ENCODE results near the gene TREH.
"Not testable (repeated sequence)": the region's sequence is repeated elsewhere in the genome, so short reads cannot be mapped to it uniquely, and the experiment has no call there.

Gene TREH

GRCh38 chr11:118696673-118697226 is 17.3 kb upstream of the TREH start:
- DNase-seq (ENCODE audit: low read depth in 4 of 4, low spot score in 1 of 4), result no peak

GRCh38 chr11:118694771-118695170 is 15.3 kb upstream of the TREH start:
- no peak for DNase-seq (ENCODE audit: low read depth in 4 of 4, low spot score in 1 of 4)

GRCh38 chr11:118694185-118694584 is 14.7 kb upstream of the TREH start:
- no peak for DNase-seq (ENCODE audit: low read depth in 4 of 4, low spot score in 1 of 4)

- DNase-seq (ENCODE audit: low read depth in 4 of 4, low spot score in 1 of 4), result peak in 2 of 4 experiments; percentile 30 to 42
Observed at GRCh38 chr11:118691926-118692830, 12.7 kb upstream of the TREH start.

GRCh38 chr11:118690553-118691304 is 11.3 kb upstream of the TREH start:
- no peak for DNase-seq (ENCODE audit: low read depth in 4 of 4, low spot score in 1 of 4)

GRCh38 chr11:118689852-118690552 is 10.6 kb upstream of the TREH start:
- DNase-seq (ENCODE audit: low read depth in 4 of 4, low spot score in 1 of 4), result peak; percentile 50 to 80 (median 66)

- no peak for DNase-seq (ENCODE audit: low read depth in 4 of 4, low spot score in 1 of 4)
Observed at GRCh38 chr11:118689503-118689851, 10.0 kb upstream of the TREH start.

DNA sequence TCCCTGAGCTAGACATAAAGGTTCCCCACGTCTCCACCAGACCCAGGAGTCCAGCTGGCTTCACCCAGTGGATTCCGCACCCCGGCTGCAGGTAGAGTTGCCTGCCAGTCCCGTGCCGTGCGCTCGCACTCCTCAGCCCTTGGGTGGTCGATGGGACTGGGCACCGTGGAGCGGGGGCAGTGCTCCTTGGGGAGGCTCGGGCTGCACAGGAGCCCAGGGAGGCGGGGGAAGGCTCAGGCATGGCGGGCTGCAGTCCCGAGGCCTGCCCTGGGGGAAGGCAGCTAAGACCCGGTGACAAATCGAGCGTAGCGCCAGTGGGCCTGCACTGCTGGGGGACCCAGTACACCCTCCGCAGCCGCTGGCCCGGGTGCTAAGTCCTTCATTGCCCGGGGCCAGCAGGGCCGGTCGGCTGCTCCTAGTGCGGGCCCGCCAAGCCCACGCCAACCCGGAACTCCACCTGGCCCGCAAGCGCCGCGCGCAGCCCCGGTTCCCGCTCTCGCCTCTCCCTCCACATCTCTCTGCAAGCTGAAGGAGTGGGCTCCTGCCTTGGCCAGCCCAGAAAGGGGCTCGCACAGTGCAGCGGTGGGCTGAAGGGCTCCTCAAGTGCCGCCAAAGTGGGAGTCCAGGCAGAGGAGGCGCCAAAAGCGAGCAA is 9.5 kb upstream of the TREH start:
- no peak for DNase-seq (ENCODE audit: low read depth in 4 of 4, low spot score in 1 of 4)

GRCh38 chr11:118688339-118688738 is 8.9 kb upstream of the TREH start:
- DNase-seq (ENCODE audit: low read depth in 4 of 4, low spot score in 1 of 4), result not testable (repeated sequence)

GRCh38 chr11:118687906-118688305 is 8.5 kb upstream of the TREH start:
- no peak for DNase-seq (ENCODE audit: low read depth in 4 of 4, low spot score in 1 of 4)

GRCh38 chr11:118684187-118684586 is 4.7 kb upstream of the TREH start:
- DNase-seq (ENCODE audit: low read depth in 4 of 4, low spot score in 1 of 4), result no peak

GRCh38 chr11:118682939-118683338 is 3.5 kb upstream of the TREH start:
- DNase-seq (ENCODE audit: low read depth in 4 of 4, low spot score in 1 of 4), result not testable (repeated sequence)

DNA sequence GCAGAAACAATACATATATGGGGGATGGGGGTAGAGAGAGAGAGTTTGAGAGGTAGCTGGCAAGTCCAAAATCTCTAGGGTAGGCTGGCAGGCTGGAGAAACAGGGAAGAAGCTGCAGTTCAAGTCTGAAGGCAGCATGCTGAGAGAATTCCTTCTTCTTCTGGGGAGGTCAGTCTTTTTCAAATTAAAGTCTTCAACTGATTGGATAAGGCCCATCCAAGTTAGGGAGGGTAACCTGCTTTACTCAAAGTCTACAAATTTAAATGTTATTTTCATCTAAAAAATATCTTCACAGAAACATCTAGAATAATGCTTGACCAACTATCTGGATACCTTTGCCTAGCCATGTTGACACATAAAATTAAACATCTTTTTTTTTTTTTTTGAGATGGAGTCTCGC is 2.9 kb upstream of the TREH start:
- DNase-seq (ENCODE audit: low read depth in 4 of 4, low spot score in 1 of 4), result no peak

DNA sequence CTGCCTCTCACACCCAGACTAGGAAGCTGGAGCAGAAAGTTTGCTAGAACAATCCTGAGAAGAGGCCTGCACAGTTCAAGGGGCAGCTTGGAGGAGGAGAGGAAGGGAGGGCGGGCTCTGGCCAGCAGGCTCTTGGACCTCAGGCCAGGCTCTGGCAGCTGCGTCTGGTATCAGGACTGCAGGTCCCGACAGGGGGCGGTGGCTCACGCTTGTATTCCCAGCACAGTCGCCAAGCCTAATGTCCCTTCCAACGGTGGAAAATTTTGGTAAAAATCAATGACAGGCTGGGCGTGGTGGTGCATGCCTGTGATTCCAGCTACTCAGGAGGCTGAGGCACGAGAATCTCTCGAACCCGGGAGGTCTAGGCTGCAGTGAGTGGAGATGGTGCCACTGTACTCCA is 542 bp downstream of the TREH start:
- DNase-seq (ENCODE audit: low read depth in 4 of 4, low spot score in 1 of 4), result not testable (repeated sequence)

DNA sequence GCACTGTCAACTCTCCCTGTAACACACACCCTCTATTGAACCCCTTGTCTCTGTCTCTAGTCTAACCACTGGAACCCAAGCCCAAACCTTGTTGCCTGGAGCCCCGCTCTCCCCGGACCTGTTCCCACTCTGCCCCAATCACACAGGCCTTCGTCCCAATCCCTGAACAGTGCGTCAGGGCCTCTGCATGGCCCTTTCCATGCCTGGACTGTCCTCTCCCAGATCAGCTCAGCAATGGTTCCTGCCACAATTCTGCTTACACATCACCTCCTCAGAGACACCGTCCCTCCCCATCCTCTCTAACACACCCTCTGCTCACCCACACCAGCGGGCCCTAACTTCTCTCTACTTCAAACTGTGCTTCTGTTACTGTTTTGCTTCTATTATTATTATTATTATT is 1.5 kb downstream of the TREH start:
- no peak for DNase-seq (ENCODE audit: low read depth in 4 of 4, low spot score in 1 of 4)

DNA sequence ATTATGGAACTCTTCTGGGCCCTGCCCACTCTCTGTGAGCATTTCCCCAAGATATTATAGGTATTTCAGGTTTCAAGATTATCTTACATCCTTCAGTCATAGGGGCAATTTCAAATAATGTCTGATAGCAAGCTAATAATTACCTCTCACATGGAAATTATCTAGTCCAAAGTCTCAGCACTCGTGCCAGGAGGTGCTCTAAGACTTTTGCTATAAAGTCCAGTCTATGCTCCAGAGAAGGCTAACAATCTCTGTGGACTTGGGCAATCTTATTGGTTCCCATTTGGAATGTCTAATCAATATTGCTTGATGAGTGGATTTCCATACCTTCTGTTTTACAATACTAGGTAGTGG is 5.4 kb downstream of the TREH start:
- DNase-seq (ENCODE audit: low read depth in 4 of 4, low spot score in 1 of 4), result no peak

- no peak for DNase-seq (ENCODE audit: low read depth in 4 of 4, low spot score in 1 of 4)
Observed at GRCh38 chr11:118673361-118674081, 5.9 kb downstream of the TREH start.

DNA sequence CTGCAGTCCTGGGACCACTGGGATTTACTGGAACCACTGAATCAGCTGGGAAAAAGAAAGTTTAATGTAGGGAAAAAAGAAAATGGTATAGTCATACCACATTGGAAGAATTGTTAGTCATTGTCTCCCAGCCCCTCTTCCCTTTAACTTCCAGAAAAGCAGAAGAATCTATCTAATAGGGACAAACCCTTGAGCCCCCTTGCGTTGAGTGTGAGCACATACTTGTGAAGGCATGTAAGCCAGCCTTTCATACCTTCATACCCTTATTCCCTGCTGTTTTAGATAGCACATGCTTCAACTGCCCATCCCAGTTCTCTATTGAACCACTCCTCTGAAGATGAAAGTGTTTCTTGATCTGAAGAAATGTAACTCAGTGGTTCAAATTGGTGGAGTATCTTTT is 6.6 kb downstream of the TREH start:
- no peak for DNase-seq (ENCODE audit: low read depth in 4 of 4, low spot score in 1 of 4)

- DNase-seq (ENCODE audit: low read depth in 4 of 4, low spot score in 1 of 4), result no peak
Observed at GRCh38 chr11:118671254-118671653, 8.2 kb downstream of the TREH start.

GRCh38 chr11:118670063-118670462 is 9.4 kb downstream of the TREH start:
- no peak for DNase-seq (ENCODE audit: low read depth in 4 of 4, low spot score in 1 of 4)

All from stimulated activated CD4-positive, alpha-beta T cell treated with anti-CD3 and anti-CD28 coated beads, Interleukin-1b, Interleukin-23, amount 100 ng/mL, for 24 hours (primary cell).